GM12872 (cell line): ENCODE results near the gene LARGE1.

Experiments
- TF ChIP-seq, protein P1 (sequence below): IDR thresholded peaks from 3 replicates; pipeline ENCODE4 v1.5.1; 2011; ENCODE audit warnings: low read depth, mild to moderate bottlenecking, low read length, moderate library complexity; ENCODE audit not compliant: insufficient read depth

LARGE1 gene

DNA sequence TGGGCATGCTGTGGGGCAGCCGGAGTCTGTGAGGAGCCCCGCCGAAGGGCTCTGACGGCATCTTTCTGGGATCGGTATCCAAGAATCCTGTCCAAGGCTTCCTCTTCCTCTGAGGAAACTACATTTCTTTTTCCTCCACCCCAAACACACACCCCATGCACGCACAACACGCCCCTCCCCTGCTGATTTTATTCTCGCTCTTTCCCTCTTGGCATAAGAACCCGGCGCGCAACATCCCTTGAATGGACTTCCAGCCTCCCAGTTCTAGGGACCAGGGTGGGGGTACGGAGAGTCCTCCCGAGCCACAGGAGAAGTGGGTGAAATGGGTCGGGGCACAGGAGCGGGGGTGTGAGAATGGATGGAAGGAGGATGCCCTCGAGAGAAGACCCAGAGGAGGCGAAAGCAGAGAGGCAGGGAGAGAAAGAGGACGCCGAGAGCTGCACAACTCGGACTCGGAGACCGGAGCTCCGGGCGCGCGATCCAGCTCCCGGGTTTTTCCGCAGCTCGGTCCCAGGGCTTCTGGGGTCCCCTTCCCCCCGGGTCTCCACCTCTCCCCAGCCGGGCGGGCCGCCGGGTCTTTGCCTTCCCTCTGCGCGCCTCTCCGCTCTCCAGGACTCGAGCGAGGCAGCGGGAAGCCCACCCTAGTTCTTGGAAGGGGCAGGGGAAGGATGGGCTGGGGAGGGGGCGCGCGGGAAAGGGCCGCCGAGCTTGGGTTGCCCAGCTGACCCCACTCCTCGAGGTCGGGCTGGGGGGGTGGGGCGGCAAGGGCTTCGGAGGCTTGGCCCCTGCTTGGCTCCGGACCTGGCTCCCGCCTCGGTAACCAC is 1.5 kb upstream of the LARGE1 start:
- TF ChIP-seq, protein P1, sequence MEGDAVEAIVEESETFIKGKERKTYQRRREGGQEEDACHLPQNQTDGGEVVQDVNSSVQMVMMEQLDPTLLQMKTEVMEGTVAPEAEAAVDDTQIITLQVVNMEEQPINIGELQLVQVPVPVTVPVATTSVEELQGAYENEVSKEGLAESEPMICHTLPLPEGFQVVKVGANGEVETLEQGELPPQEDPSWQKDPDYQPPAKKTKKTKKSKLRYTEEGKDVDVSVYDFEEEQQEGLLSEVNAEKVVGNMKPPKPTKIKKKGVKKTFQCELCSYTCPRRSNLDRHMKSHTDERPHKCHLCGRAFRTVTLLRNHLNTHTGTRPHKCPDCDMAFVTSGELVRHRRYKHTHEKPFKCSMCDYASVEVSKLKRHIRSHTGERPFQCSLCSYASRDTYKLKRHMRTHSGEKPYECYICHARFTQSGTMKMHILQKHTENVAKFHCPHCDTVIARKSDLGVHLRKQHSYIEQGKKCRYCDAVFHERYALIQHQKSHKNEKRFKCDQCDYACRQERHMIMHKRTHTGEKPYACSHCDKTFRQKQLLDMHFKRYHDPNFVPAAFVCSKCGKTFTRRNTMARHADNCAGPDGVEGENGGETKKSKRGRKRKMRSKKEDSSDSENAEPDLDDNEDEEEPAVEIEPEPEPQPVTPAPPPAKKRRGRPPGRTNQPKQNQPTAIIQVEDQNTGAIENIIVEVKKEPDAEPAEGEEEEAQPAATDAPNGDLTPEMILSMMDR = no peak

DNA sequence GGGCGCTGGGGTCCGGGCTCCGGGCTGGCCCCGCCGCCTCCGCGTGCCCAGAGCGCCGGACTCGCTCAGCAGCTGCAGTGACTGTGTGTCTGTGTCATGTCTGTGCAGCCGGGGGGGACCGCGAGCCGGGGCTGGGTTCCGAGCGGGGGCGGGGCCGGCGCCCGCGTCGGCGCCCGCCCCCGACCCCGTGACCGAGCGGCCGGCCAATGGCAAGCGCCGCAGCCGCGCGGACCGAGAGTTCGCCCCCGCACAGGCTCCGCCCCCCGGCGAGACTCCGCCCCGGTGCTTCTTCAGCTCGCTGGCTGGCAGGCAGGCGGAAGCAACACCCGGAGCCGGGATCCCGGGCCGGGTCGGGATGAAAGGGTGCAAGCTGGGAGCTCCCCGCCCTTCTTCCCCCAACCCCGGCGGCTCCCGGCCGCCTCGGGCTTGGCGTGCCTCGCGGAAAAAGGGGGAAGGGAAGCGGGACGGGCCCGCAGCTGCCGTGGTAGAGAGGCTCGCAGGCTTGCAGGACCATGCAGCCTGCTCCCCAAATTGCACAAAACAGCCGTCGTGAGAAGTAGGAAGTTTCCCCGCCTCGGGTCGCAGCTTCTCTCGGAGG is 750 bp upstream of the LARGE1 start:
- TF ChIP-seq, protein P1 = no peak

DNA sequence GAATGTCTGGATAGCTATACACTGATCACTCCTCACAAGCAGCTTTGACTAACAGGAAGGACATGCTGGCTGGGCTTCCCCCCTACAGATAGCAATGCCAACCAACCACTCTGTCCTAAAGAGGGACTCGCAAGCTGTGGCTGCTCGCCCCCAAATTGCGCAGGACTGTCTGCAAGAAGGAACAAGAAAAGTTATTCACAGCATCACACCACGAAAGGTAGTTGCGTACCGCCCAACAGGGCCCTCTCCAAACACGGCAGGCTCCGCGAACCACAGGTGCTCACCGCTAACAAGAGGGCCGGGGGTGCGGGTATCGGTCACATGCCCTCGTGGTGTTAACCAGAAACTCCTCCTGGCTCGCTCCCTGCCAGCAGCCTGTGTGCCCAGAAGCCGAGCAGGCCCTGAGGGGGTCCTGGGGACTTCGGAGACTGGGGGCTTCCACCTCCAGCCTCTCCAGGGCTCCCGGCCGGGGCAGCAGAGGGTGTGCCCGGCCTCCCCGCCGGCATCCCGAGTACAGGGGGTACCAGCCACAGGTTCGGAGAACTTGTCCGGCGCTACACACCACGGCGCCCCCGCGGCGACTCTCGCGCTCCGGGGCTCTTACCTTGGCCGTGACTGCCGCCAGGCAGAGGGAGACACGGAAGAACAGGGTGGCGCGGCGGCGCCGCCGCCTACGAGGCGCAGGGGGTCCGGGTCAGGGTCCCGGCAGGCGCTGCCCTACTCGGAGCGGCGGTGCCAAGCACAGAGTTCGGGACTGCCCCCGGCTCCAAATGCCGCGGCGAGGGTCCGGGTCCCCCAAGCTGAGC is 682 bp downstream of the LARGE1 start:
- TF ChIP-seq, protein P1 = no peak

DNA sequence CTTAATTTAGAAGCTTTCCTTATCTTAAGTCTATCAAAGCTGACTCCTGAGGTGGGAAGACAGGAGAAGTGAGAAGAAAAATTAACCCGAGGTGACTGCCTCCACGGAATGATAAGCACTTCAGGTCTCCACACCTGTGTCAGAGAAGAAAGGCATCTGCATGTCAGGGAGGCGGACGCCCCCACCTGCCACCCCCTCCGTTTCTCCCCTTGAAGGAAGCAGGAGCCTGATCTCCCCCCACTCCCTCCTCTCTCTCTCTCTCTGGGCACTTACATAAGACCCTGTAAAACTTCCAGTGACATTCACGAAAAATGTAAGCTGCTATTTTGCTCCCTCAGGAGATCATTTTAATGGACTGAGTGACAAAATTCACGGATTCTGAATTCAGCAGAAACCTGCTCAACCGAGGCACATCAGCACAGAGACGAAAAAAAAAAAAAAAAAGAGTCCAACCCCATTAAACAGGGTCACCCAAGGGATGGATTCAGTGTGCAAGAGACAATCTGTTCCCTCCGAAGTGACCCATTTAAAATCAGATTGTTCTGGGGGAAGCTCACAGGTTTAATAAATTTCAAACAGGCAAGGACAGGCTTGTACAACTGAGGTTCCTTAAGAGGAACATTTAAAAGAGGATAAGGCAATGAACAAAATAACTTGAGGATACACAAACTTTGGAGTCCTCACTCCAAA is 1.5 kb downstream of the LARGE1 start:
- TF ChIP-seq, protein P1 = no peak

DNA sequence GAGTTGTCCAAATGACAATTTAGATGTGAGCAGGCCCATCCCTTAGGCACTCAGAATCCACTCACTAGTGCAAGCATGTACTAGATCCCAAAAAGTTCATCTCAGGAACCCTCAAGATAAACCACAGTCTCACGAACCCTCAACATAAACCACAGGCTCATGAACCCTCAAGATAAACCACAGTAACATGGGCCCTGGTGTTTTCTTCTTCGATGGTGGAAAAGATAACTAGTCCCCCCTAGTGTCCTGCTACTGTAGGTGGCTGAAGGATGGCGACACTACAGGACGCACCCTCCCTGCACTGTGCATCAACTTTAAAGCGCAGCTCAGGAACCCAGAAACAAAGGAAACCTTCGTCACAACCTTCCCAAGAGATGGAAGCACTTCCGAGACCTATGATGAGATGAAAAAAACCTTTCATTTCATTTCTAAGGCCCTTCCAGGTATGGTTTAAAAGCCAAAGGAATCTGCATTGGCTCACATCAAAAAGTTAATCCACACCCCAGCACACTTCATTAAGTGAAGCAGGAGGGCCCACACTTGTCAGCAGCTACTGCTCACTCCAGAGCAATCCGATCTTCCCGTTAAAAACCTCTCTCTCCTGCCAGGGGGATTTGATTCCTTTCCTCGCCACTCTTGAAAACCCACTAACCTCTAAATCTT is 2.4 kb downstream of the LARGE1 start:
- TF ChIP-seq, protein P1 = peak; percentile 51; the same call in 2 of the 3 replicates

DNA sequence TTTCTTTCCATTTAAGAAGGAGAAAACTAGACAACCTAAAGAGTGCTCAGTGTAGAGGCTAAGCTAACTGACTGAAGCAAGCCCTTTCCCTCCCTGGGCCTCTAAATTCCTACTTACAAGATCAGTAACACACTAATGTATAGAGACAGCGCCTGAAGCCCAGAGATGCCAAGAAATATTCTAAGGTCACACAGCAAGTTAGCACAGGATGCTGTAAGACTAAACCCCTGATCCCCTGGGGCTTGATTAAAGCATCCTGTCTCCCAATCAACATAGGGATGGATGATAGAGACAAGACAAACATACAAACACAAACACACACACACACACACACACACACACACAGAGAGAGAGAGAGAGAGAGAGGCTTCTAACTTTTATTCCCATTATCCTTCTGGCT is 5.6 kb downstream of the LARGE1 start:
- TF ChIP-seq, protein P1 = no peak
